ENCODE data around the gene SERPINF2. TPM values are rescaled to one million over a fixed set of nuclear protein-coding genes. Genes with fewer than 3 reads are reported as not detected.

SERPINF2 gene
- total RNA-seq, 1 donor from 2014 or later, result 0.15 TPM

DNA sequence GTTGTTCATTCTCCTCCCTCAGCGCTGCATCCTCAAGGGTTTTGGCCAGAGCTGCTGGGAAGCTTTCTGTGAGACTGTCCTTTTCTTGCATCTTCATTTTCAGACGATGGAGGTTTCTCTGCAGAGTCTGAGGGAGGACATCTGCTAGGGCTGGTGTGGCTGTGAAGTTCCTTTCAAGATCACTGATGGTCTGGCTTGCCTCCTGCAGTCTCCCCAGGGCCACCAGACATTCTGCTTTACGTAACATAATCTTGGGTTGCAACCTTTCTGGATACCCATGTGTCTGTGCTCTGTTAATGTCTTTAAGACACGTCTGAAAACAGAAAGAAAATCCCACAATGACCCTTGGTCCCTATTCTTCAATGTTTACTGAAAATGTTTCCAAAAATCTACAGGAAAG, 58.0 kb downstream of the SERPINF2 start:
- TF ChIP-seq, protein P1, sequence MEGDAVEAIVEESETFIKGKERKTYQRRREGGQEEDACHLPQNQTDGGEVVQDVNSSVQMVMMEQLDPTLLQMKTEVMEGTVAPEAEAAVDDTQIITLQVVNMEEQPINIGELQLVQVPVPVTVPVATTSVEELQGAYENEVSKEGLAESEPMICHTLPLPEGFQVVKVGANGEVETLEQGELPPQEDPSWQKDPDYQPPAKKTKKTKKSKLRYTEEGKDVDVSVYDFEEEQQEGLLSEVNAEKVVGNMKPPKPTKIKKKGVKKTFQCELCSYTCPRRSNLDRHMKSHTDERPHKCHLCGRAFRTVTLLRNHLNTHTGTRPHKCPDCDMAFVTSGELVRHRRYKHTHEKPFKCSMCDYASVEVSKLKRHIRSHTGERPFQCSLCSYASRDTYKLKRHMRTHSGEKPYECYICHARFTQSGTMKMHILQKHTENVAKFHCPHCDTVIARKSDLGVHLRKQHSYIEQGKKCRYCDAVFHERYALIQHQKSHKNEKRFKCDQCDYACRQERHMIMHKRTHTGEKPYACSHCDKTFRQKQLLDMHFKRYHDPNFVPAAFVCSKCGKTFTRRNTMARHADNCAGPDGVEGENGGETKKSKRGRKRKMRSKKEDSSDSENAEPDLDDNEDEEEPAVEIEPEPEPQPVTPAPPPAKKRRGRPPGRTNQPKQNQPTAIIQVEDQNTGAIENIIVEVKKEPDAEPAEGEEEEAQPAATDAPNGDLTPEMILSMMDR (IDR thresholded peaks at IDR 0.05), result no peak
- H3K9me3 Mint-ChIP-seq (ENCODE audit: low read depth), result no peaks in the 10 kb centered on the region
- H3K4me3 Mint-ChIP-seq (ENCODE audit: unreplicated experiment), result no peak overlapping the region
- peaks cover 10% of the 10 kb centered on the region for H3K4me1 Mint-ChIP-seq (ENCODE audit: low read depth)
- H3K27ac Mint-ChIP-seq (ENCODE audit: unreplicated experiment), result no peak overlapping the region
- H3K27me3 Mint-ChIP-seq (ENCODE audit: low read depth), result no peaks in the 10 kb centered on the region
- DNase-seq (ENCODE audit: low spot score), result peak; percentile 2
- H3K36me3 Mint-ChIP-seq (ENCODE audit: low read depth), result peaks cover 15% of the 10 kb centered on the region

DNA sequence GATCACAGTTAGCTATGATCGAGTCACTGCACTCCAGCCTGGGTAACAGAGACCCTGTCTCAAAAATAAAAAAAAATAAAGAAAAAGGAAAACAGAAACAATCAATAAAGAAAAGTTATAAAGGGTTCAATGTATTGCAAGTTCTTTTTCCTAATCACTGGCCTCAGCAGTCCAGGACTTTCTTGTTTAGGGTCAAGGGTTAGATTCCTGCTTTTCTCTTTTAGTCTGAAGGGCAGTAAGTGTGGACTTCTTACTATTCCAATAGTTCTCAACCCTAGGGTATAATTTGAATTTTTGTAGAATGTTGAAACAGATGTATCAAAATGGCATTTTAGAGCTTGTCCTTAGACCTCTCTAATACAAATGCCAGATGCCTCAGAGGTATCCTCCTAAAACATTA, 59.8 kb downstream of the SERPINF2 start:
- H3K36me3 Mint-ChIP-seq (ENCODE audit: low read depth), result peaks cover 15% of the 10 kb centered on the region
- H3K4me3 Mint-ChIP-seq (ENCODE audit: unreplicated experiment), result no peak overlapping the region
- no peaks in the 10 kb centered on the region for H3K27me3 Mint-ChIP-seq (ENCODE audit: low read depth)
- peaks cover 2% of the 10 kb centered on the region for H3K4me1 Mint-ChIP-seq (ENCODE audit: low read depth)
- no peak for DNase-seq (ENCODE audit: low spot score)
- H3K9me3 Mint-ChIP-seq (ENCODE audit: low read depth), result no peaks in the 10 kb centered on the region
- H3K27ac Mint-ChIP-seq (ENCODE audit: unreplicated experiment), result no peak overlapping the region
- TF ChIP-seq, protein P1 (IDR thresholded peaks at IDR 0.05), result no peak

DNA sequence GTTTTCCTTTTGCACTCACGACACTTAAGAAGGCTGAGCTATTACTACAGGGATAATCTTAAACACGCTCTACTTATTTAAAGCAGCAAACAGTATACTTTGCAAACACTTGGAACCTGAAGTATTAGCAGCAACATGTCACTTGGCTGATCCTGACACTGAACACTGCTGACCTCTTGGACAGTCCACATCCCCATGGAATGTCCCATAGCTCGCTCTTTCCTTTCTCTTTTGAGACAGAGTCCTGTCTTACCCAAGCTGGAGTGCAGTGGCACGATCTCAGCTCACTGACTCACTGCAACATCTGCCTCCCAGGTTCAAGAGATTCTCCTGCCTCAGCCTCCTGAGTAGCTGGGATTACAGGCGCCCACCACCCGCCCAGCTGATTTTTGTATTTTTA, 60.6 kb downstream of the SERPINF2 start:
- peak; percentile 11 for DNase-seq (ENCODE audit: low spot score)
- no peaks in the 10 kb centered on the region for H3K4me1 Mint-ChIP-seq (ENCODE audit: low read depth)
- no peak overlapping the region for H3K27ac Mint-ChIP-seq (ENCODE audit: unreplicated experiment)
- TF ChIP-seq, protein P1 (IDR thresholded peaks at IDR 0.05), result no peak
- no peak overlapping the region for H3K4me3 Mint-ChIP-seq (ENCODE audit: unreplicated experiment)
- H3K36me3 Mint-ChIP-seq (ENCODE audit: low read depth), result peaks cover 15% of the 10 kb centered on the region
- H3K9me3 Mint-ChIP-seq (ENCODE audit: low read depth), result no peaks in the 10 kb centered on the region
- H3K27me3 Mint-ChIP-seq (ENCODE audit: low read depth), result no peaks in the 10 kb centered on the region

Other genes with a start within 250 kb of the SERPINF2 start
- gene INPP5K, start 226.3 kb upstream of the SERPINF2 start, total RNA-seq, result 30.2 to 35.3 TPM (median 34.3 TPM) in 3 replicates
- 60.7 to 69.1 TPM (median 68.2 TPM) in 3 replicates for gene PITPNA, start 180.1 kb upstream of the SERPINF2 start, total RNA-seq
- 3.0 to 3.7 TPM (median 3.3 TPM) in 3 replicates for gene SLC43A2, start 114.0 kb upstream of the SERPINF2 start, total RNA-seq
- 0.42 to 0.64 TPM (median 0.51 TPM) in 3 replicates for gene SCARF1, start 97.1 kb upstream of the SERPINF2 start, total RNA-seq
- 1.8 to 2.0 TPM (median 1.8 TPM) in 3 replicates for gene RILP, start 93.0 kb upstream of the SERPINF2 start, total RNA-seq
- 164 to 235 TPM (median 164 TPM) in 3 replicates for gene PRPF8, start 58.0 kb upstream of the SERPINF2 start, total RNA-seq
- gene TLCD2, start 32.5 kb upstream of the SERPINF2 start, total RNA-seq, result 5.6 to 9.5 TPM (median 9.2 TPM) in 3 replicates
- gene WDR81, start 18.2 kb upstream of the SERPINF2 start, total RNA-seq, result 14.8 to 18.6 TPM (median 16.2 TPM) in 3 replicates
- 14.6 to 69.2 TPM (median 15.2 TPM) in 3 replicates for gene SERPINF1, start 19.2 kb downstream of the SERPINF2 start, total RNA-seq
- 8.4 to 12.4 TPM (median 10.7 TPM) in 3 replicates for gene SMYD4, start 87.0 kb downstream of the SERPINF2 start, total RNA-seq
- 56.6 to 92.6 TPM (median 57.6 TPM) in 3 replicates for gene RPA1, start 87.1 kb downstream of the SERPINF2 start, total RNA-seq